GM12878 (cell line): Measurements from ENCODE around the gene ANKRD33B. TPM values are rescaled to one million over a fixed set of nuclear protein-coding genes. Genes with fewer than 3 reads are reported as not detected.

ENCODE experiments used
- ATAC-seq: fragments of 200-7000 bp; cut with Tn5 transposase; 3 replicates; pipeline ENCODE4 v1.9.1; 2020; ENCODE audit warnings: mild to moderate bottlenecking, moderate library complexity
- BruUV-seq: library from RNA; stranded (reverse); fragments of 400-500 nt; replicated peaks from 2 replicates; lab custom pipeline; 2021; lab: Mats Ljungman, UMichigan
- CTCF ChIA-PET: fragments of 300-600 bp; sonication (Branson Sonifier 250); formaldehyde crosslinking; extraction: SDS; loops from one replicate; lab custom pipeline; 2021; ENCODE audit warnings: inconsistent platforms; lab: Yijun Ruan, JAX
- POLR2A ChIA-PET: fragments of 350-600 bp; formaldehyde crosslinking; extraction: SDS; loops from one replicate; lab custom pipeline; 2021; ENCODE audit warnings: inconsistent platforms; lab: Charles Lee
- RAD21 ChIA-PET: fragments of 300-600 bp; sonication (Branson Sonifier 250); formaldehyde crosslinking; loops from one replicate; lab custom pipeline; 2023; ENCODE audit warnings: antibody characterized with exemption; ENCODE audit not compliant: unreplicated experiment; lab: Charles Lee
- SMC1A ChIA-PET: fragments of 300-600 bp; sonication (Branson Sonifier 250); formaldehyde crosslinking; loops from one replicate; lab custom pipeline; 2023; ENCODE audit not compliant: unreplicated experiment, uncharacterized antibody; lab: Charles Lee
- DNase-seq: peaks from one replicate; pipeline ENCODE4 v3.0.0-alpha.2; 2011; ENCODE audit warnings: low read depth, low spot score
- FAIRE-seq: peaks from 3 replicates; lab custom pipeline; 2011; peaks lifted over from hg19 to GRCh38; lab: Jason Lieb, UNC
- H2AFZ ChIP-seq: 2 replicates; pipeline ENCODE4 v1.6.0; 2011; ENCODE audit warnings: low read depth, low read length, control low read depth; ENCODE audit not compliant: control insufficient read depth
- H3K27ac ChIP-seq: 2 replicates; pipeline ENCODE4 v1.5.1; 2011; ENCODE audit warnings: control low read depth; ENCODE audit not compliant: control insufficient read depth, insufficient read depth
- H3K27me3 ChIP-seq, 2 experiments: replicated peaks in 1 of 2; 2 replicates each; pipeline versions ENCODE4 v1.6.0 to v1.6.1; 2011; ENCODE audit warnings: low read length in 1 of 2; ENCODE audit not compliant: control insufficient read depth in 2 of 2, insufficient read depth in 2 of 2
- H3K36me3 ChIP-seq, 2 experiments: 2 replicates each; pipeline ENCODE4 v1.5.1; 2011; ENCODE audit warnings: low read length in 1 of 2; ENCODE audit not compliant: control insufficient read depth in 2 of 2, insufficient read depth in 2 of 2
- H3K4me1 ChIP-seq: 2 replicates; pipeline ENCODE4 v1.6.1; 2011; ENCODE audit warnings: mild to moderate bottlenecking, low read length, moderate library complexity, mixed read lengths; ENCODE audit not compliant: control insufficient read depth, insufficient read depth
- H3K4me2 ChIP-seq: 2 replicates; pipeline ENCODE4 v1.6.0; 2011; ENCODE audit warnings: control low read depth; ENCODE audit not compliant: control insufficient read depth, insufficient read depth
- H3K4me3 ChIP-seq: fragments of 200-600 bp; sonication (generic); 2 replicates; pipeline ENCODE4 v1.5.1; 2016
- H3K79me2 ChIP-seq: 2 replicates; pipeline ENCODE4 v1.6.0; 2011; ENCODE audit warnings: low read length; ENCODE audit not compliant: control insufficient read depth, insufficient read depth
- H3K9ac ChIP-seq: 2 replicates; pipeline ENCODE4 v1.8.0; 2011; ENCODE audit warnings: low read length, control low read depth, mixed read lengths; ENCODE audit not compliant: control insufficient read depth, insufficient read depth
- H3K9me3 ChIP-seq: replicated peaks from 3 replicates; pipeline ENCODE4 v1.5.1; 2011; ENCODE audit warnings: mild to moderate bottlenecking, low read length; ENCODE audit not compliant: control insufficient read depth, insufficient read depth
- H4K20me1 ChIP-seq: 2 replicates; pipeline ENCODE4 v1.6.0; 2011; ENCODE audit not compliant: control insufficient read depth, insufficient read depth
- BRCA1 ChIP-seq: IDR thresholded peaks from 2 replicates; pipeline ENCODE4 v1.6.1; 2011; ENCODE audit warnings: low read depth, low read length, improper control_type of control experiment
- SUZ12 ChIP-seq: fragments of 200-600 bp; sonication (generic); IDR thresholded peaks from one replicate; pipeline ENCODE4 v1.6.1; 2018; ENCODE audit warnings: antibody characterized with exemption, mild to moderate bottlenecking; ENCODE audit not compliant: unreplicated experiment
- TBL1XR1 ChIP-seq: IDR thresholded peaks from 2 replicates; pipeline ENCODE4 v1.6.1; 2012; ENCODE audit warnings: low read depth, low read length, improper control_type of control experiment
- TCF12 ChIP-seq: IDR thresholded peaks from 2 replicates; pipeline ENCODE4 v1.6.1; 2011; ENCODE audit warnings: low read depth, mild to moderate bottlenecking, low read length
- ZBTB40 ChIP-seq: fragments of 450-650 bp; IDR thresholded peaks from 2 replicates; pipeline ENCODE4 v1.6.1; 2016; ENCODE audit warnings: mild to moderate bottlenecking, moderate library complexity, borderline replicate concordance
- WGBS: methylation state at CpG from one replicate; pipeline ENCODE4 v1.1.6; 2016; ENCODE audit warnings: low lambda C conversion rate; ENCODE audit not compliant: insufficient replicate concordance, insufficient coverage; ENCODE audit errors: missing lambda C conversion rate; 5-methylcytosine and 5-hydroxymethylcytosine counted together
- in situ Hi-C: fragments of 300-500 bp; cut with MboI; formaldehyde crosslinking; loops from 9 replicates; pipeline ENCODE4 v1.14.3; 2018; ENCODE audit warnings: mixed read lengths
- intact Hi-C: fragments of 100-400 bp; cut with micrococcal nuclease; formaldehyde crosslinking; loops from one replicate; pipeline ENCODE4 v1.14.2; 2022; ENCODE audit not compliant: unreplicated experiment
- polyA plus RNA-seq, 11 experiments: library from polyadenylated mRNA; depleted of rRNA in 4 of 11; unstranded in 6 of 11; stranded (reverse) in 5 of 11; fragments of >200 nt; fragmentation: Nextera tagmentation in 4 of 11; fragmentation: Illumina TruSeq in 1 of 11; extraction: Ambion mirVana in 4 of 11; extraction: Trizol in 1 of 11; gene quantifications; 1 replicate in 1 of 11; 2 replicates in 10 of 11; pipeline versions ENCODE4 v1.2.1 to v1.2.3, GENCODE V29; 2011 to 2016; ENCODE audit warnings: inconsistent platforms in 2 of 11, missing spikeins in 2 of 11, low read depth in 1 of 11
- total RNA-seq, 4 experiments: library from RNA; depleted of rRNA in 3 of 4; stranded (reverse); fragments of >200 nt in 3 of 4; fragmentation: Illumina TruSeq in 1 of 4; extraction: Trizol in 1 of 4; gene quantifications; 2 replicates each; pipeline versions ENCODE4 v1.2.1 to v1.2.3, GENCODE V29; 2013 to 2021

ANKRD33B gene
- total and polyA plus RNA-seq, 10 of the 15 experiments (the other 5 are each of a cell fraction or from before 2014, with no cell fraction given), result 4.9 to 61.6 (median 15.6) TPM

- ChIA-PET POLR2A (no interaction called here), CTCF (interaction anchor here (1.5 kb wide), 1 partner anchor 82 kb away, joined by 7 read pairs; no protein-coding TSS in a partner anchor), RAD21 (no interaction called here), SMC1A (interaction anchor here (1.4 to 1.6 kb wide), 2 partner anchors 16 to 82 kb away, joined by 3 to 5 read pairs; no protein-coding TSS in a partner anchor)
- H2AFZ ChIP-seq, result no peak overlapping the region
- intact Hi-C loops, result no loop called here
- no peaks in the 10 kb centered on the region for H3K36me3 ChIP-seq
- no peaks in the 10 kb centered on the region for H4K20me1 ChIP-seq
- H3K9me3 ChIP-seq, result no peaks in the 10 kb centered on the region; the same call in 2 of the 3 replicates
- no peak for ATAC-seq
- H3K27ac ChIP-seq, result no peak overlapping the region
- no peak overlapping the region for H3K9ac ChIP-seq
- H3K79me2 ChIP-seq, result no peaks in the 10 kb centered on the region
- BruUV-seq, result no TSS peak
- 67% methylated on average over 8 of the region's 8 CpGs for WGBS
- no peak overlapping the region for H3K4me2 ChIP-seq
- H3K27me3 ChIP-seq, result no peaks in the 10 kb centered on the region; a peak in 1 of 4 replicates
- no peak overlapping the region for H3K4me3 ChIP-seq
- in situ Hi-C loops, result no loop called here
- 0 out of 2 replicates have a peak, but pooled peaks cover 2% of the 10 kb centered on the region for H3K4me1 ChIP-seq
- TF ChIP-seq BRCA1, result no peak
- FAIRE-seq, result no peak
- DNase-seq, result no peak
These were observed 18.8 kb upstream of the ANKRD33B start for GRCh38 chr5:10545084-10545483.

GRCh38 chr5:10546186-10546585 is 17.7 kb upstream of the ANKRD33B start:
- Histone ChIP-seq H3K36me3 (no peaks in the 10 kb centered on the region), H3K9me3 (no peaks in the 10 kb centered on the region; the same call in 2 of the 3 replicates)
- no peak for TF ChIP-seq SUZ12
- no peak for TF ChIP-seq TCF12
- no peak for TF ChIP-seq TBL1XR1
- TF ChIP-seq ZBTB40, result no peak
- TF ChIP-seq, all 136 proteins: peak for 0
- Histone ChIP-seq H3K27ac (no peak overlapping the region), H3K27me3 (no peaks in the 10 kb centered on the region; a peak in 1 of 4 replicates), H3K4me2 (no peak overlapping the region), H3K4me1 (0 out of 2 replicates have a peak, but pooled peaks cover 2% of the 10 kb centered on the region), H3K9ac (no peak overlapping the region), H2AFZ (no peak overlapping the region), H4K20me1 (no peaks in the 10 kb centered on the region), H3K79me2 (no peaks in the 10 kb centered on the region), H3K4me3 (no peak overlapping the region)
- POLR2A ChIA-PET, result no interaction called here
- RAD21 ChIA-PET, result interaction anchor here (0.9 kb wide), 1 partner anchor 9 kb away, joined by 4 read pairs; no protein-coding TSS in a partner anchor
- WGBS, result 64% methylated on average over 7 of the region's 7 CpGs
- CTCF ChIA-PET, result interaction anchor here (0.6 to 1.5 kb wide), 2 partner anchors 25 to 81 kb away, joined by 3 to 7 read pairs; no protein-coding TSS in a partner anchor
- in situ Hi-C loops, result no loop called here
- intact Hi-C loops, result no loop called here
- DNase-seq (no peak), FAIRE-seq (no peak), ATAC-seq (no peak)
- SMC1A ChIA-PET, result interaction anchor here (0.7 to 1.4 kb wide), 2 partner anchors 61 to 81 kb away, joined by 3 to 5 read pairs; no protein-coding TSS in a partner anchor
- BruUV-seq, result no TSS peak
